LoVo (cell line): ENCODE results near the gene DNMT3A.
A peak's percentile ranks its signal among the peaks of the same experiment; 100 is the strongest.

ENCODE experiments used
- DNase-seq: peaks from one replicate; pipeline ENCODE4 v3.0.0-alpha.2; 2016; ENCODE audit warnings: low spot score

DNMT3A gene

GRCh38 chr2:25324905-25325592, 16.7 kb downstream of the DNMT3A start:
- DNase-seq = no peak

- no peak for DNase-seq
Measured at GRCh38 chr2:25324251-25324650, 17.5 kb downstream of the DNMT3A start.

GRCh38 chr2:25323610-25324189, 18.0 kb downstream of the DNMT3A start:
- no peak for DNase-seq

- no peak for DNase-seq
Measured at GRCh38 chr2:25323042-25323514, 18.6 kb downstream of the DNMT3A start.

- DNase-seq = no peak
Measured at GRCh38 chr2:25322312-25322711, 19.4 kb downstream of the DNMT3A start.

GRCh38 chr2:25320077-25320476, 21.6 kb downstream of the DNMT3A start:
- no peak for DNase-seq

- DNase-seq = no peak
Measured at GRCh38 chr2:25316101-25316500, 25.6 kb downstream of the DNMT3A start.

GRCh38 chr2:25315316-25315680, 26.4 kb downstream of the DNMT3A start:
- no peak for DNase-seq

- DNase-seq = no peak
Measured at GRCh38 chr2:25314514-25315315, 27.0 kb downstream of the DNMT3A start.

GRCh38 chr2:25313711-25314513, 27.8 kb downstream of the DNMT3A start:
- no peak for DNase-seq

GRCh38 chr2:25312958-25313710, 28.6 kb downstream of the DNMT3A start:
- DNase-seq = no peak

GRCh38 chr2:25311865-25312575, 29.7 kb downstream of the DNMT3A start:
- DNase-seq = no peak

GRCh38 chr2:25310965-25311864, 30.5 kb downstream of the DNMT3A start:
- DNase-seq = peak; percentile 38

- DNase-seq = no peak
Measured at GRCh38 chr2:25310709-25310964, 31.1 kb downstream of the DNMT3A start.

- DNase-seq = no peak
Measured at GRCh38 chr2:25309402-25309801, 32.3 kb downstream of the DNMT3A start.

- DNase-seq = no peak
Measured at GRCh38 chr2:25308599-25308998, 33.1 kb downstream of the DNMT3A start.

GRCh38 chr2:25307949-25308557, 33.7 kb downstream of the DNMT3A start:
- DNase-seq = no peak

- no peak for DNase-seq
Measured at GRCh38 chr2:25306777-25307368, 34.9 kb downstream of the DNMT3A start.

GRCh38 chr2:25305775-25306174, 36.0 kb downstream of the DNMT3A start:
- no peak for DNase-seq
